Measurements from ENCODE around the gene FAM149B1.

FAM149B1 gene

DNA sequence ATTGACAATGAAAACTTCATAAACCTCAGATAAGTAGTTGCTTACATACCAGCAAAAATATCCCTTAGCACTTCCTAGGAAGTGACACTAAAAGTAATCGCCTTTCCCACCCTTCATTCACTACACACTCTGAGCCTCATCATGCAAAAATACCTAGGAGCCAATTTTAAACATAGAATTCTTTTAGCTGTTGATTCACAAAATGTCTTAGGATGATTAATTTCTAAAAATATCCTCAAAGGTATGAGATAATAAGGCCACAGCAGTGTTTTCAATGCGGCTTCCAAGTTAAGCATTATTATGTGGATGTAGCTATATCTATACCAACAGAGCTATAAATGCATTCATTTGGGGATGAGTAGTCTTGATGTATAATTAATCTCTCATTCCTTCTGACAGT, 66.0 kb downstream of the FAM149B1 start:
- no peak for TF ChIP-seq ISL1 (CRISPR knock-in tag; IDR thresholded peaks at IDR 0.05)
- no peak for TF ChIP-seq ZNF70 (CRISPR knock-in tag; IDR thresholded peaks at IDR 0.05)
- no peak for TF ChIP-seq BACH2 (CRISPR knock-in tag; IDR thresholded peaks at IDR 0.05; ENCODE audit: borderline replicate concordance)
- no peak for ATAC-seq

DNA sequence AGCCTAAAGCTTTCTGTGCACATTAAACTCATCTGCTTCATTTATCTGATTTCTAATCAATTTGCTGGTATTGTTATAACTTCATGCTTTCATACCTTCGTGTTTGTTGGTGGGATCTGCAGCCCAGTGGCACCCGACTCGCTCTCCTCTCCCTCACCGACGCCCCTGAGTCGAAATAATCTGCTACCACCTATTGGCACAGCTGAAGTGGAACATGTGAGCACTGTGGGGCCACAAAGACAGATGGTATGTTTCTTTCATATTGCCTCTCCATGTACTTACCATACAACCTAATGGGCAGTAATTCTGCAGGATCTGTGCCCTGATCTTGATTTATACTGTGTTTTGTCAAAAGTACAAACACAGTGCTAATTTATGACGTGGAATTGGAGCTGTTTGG, 66.8 kb downstream of the FAM149B1 start:
- ATAC-seq: no peak; the same call in 2 of the 3 replicates
- TF ChIP-seq OSR1 (CRISPR knock-in tag; IDR thresholded peaks at IDR 0.05) (no peak), ZFP3 (CRISPR knock-in tag; IDR thresholded peaks at IDR 0.05) (no peak), ZNF70 (CRISPR knock-in tag; IDR thresholded peaks at IDR 0.05) (no peak), BACH2 (CRISPR knock-in tag; IDR thresholded peaks at IDR 0.05; ENCODE audit: borderline replicate concordance) (no peak)

DNA sequence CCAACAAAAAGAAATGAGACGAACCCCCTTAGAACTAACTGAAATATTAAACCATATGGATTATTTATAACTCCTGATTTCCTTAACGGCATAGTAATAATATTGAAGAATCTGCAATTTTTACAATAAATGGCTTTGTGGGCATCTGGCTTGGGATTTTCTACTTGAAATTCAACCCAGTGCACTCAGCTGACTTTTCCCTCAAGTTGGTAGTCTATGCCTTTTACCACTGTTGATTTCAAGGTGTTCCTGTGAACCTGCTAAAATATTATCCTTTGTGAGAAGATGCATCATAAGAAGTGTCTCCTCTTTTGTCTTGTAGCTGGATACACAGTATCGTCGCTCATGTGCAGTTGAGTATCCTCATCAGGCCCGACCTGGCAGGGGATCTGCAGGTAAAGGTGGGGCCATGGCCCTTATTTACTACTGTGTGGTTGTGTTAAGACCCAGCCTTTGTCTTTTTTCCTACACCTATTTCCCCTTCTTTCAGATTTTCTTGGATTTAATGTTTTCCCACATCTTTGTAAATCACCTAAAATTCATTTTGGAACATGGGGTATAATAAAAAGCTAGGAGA, 71.2 kb downstream of the FAM149B1 start:
- ATAC-seq: no peak

DNA sequence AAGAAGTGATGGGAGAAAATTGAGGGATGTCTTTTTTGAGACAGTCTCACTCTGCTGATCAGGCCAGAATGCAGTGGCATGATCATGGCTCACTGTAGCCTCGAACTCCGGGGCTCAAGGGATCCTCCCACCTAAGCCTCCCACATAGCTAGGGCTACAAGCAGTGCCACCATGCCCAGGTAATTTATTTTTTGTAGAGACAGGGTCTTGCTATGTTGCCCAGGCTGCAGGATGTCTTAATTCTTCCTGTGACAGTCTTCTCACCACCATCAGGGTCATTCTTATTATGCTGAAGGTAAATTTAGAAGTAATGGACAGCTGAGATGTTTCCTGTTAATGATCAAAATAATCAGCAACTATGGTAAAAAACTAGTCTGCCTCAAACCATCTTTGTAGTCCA, 72.0 kb downstream of the FAM149B1 start:
- ATAC-seq: no peak
- TF ChIP-seq, protein P1, sequence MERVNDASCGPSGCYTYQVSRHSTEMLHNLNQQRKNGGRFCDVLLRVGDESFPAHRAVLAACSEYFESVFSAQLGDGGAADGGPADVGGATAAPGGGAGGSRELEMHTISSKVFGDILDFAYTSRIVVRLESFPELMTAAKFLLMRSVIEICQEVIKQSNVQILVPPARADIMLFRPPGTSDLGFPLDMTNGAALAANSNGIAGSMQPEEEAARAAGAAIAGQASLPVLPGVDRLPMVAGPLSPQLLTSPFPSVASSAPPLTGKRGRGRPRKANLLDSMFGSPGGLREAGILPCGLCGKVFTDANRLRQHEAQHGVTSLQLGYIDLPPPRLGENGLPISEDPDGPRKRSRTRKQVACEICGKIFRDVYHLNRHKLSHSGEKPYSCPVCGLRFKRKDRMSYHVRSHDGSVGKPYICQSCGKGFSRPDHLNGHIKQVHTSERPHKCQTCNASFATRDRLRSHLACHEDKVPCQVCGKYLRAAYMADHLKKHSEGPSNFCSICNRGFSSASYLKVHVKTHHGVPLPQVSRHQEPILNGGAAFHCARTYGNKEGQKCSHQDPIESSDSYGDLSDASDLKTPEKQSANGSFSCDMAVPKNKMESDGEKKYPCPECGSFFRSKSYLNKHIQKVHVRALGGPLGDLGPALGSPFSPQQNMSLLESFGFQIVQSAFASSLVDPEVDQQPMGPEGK (CRISPR knock-in tag; IDR thresholded peaks at IDR 0.05; ENCODE audit: borderline replicate concordance): no peak
- TF ChIP-seq PPARA (CRISPR knock-in tag; IDR thresholded peaks at IDR 0.05; ENCODE audit: borderline replicate concordance) (no peak), ZNF565 (CRISPR knock-in tag; conservative IDR thresholded peaks at IDR 0.05; ENCODE audit: low read depth) (no peak), ISL1 (CRISPR knock-in tag; IDR thresholded peaks at IDR 0.05) (no peak), ZNF8 (CRISPR knock-in tag; IDR thresholded peaks at IDR 0.05) (no peak), GLIS3 (CRISPR knock-in tag; IDR thresholded peaks at IDR 0.05) (no peak), ZFP30 (CRISPR knock-in tag; IDR thresholded peaks at IDR 0.05) (no peak), BACH2 (CRISPR knock-in tag; IDR thresholded peaks at IDR 0.05; ENCODE audit: borderline replicate concordance) (no peak), RARB (CRISPR knock-in tag; IDR thresholded peaks at IDR 0.05) (no peak), ZC3H10 (CRISPR knock-in tag; IDR thresholded peaks at IDR 0.05) (no peak)

More for the DNA sequence above, 71.2 kb downstream of the FAM149B1 start:
- TF ChIP-seq ZC3H10 (CRISPR knock-in tag; IDR thresholded peaks at IDR 0.05) (no peak), SNAI2 (CRISPR knock-in tag; IDR thresholded peaks at IDR 0.05) (no peak), ZNF565 (CRISPR knock-in tag; conservative IDR thresholded peaks at IDR 0.05; ENCODE audit: low read depth) (no peak), ZFP3 (CRISPR knock-in tag; IDR thresholded peaks at IDR 0.05) (no peak), OSR1 (CRISPR knock-in tag; IDR thresholded peaks at IDR 0.05) (no peak), ZNF8 (CRISPR knock-in tag; IDR thresholded peaks at IDR 0.05) (no peak), ESRRG (CRISPR knock-in tag; IDR thresholded peaks at IDR 0.05) (no peak), CSDC2 (CRISPR knock-in tag; IDR thresholded peaks at IDR 0.05) (no peak), BACH2 (CRISPR knock-in tag; IDR thresholded peaks at IDR 0.05; ENCODE audit: borderline replicate concordance) (no peak), TOX (CRISPR knock-in tag; IDR thresholded peaks at IDR 0.05; ENCODE audit: borderline replicate concordance) (no peak), ISL1 (CRISPR knock-in tag; IDR thresholded peaks at IDR 0.05) (no peak), GLIS3 (CRISPR knock-in tag; IDR thresholded peaks at IDR 0.05) (no peak), ZNF70 (CRISPR knock-in tag; IDR thresholded peaks at IDR 0.05) (no peak), ZFP30 (CRISPR knock-in tag; IDR thresholded peaks at IDR 0.05) (no peak)
- TF ChIP-seq, protein P2, sequence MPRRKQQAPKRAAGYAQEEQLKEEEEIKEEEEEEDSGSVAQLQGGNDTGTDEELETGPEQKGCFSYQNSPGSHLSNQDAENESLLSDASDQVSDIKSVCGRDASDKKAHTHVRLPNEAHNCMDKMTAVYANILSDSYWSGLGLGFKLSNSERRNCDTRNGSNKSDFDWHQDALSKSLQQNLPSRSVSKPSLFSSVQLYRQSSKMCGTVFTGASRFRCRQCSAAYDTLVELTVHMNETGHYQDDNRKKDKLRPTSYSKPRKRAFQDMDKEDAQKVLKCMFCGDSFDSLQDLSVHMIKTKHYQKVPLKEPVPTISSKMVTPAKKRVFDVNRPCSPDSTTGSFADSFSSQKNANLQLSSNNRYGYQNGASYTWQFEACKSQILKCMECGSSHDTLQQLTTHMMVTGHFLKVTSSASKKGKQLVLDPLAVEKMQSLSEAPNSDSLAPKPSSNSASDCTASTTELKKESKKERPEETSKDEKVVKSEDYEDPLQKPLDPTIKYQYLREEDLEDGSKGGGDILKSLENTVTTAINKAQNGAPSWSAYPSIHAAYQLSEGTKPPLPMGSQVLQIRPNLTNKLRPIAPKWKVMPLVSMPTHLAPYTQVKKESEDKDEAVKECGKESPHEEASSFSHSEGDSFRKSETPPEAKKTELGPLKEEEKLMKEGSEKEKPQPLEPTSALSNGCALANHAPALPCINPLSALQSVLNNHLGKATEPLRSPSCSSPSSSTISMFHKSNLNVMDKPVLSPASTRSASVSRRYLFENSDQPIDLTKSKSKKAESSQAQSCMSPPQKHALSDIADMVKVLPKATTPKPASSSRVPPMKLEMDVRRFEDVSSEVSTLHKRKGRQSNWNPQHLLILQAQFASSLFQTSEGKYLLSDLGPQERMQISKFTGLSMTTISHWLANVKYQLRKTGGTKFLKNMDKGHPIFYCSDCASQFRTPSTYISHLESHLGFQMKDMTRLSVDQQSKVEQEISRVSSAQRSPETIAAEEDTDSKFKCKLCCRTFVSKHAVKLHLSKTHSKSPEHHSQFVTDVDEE (CRISPR knock-in tag; IDR thresholded peaks at IDR 0.05): no peak
- TF ChIP-seq, protein P1 (CRISPR knock-in tag; IDR thresholded peaks at IDR 0.05; ENCODE audit: borderline replicate concordance): no peak
- TF ChIP-seq, protein P3, sequence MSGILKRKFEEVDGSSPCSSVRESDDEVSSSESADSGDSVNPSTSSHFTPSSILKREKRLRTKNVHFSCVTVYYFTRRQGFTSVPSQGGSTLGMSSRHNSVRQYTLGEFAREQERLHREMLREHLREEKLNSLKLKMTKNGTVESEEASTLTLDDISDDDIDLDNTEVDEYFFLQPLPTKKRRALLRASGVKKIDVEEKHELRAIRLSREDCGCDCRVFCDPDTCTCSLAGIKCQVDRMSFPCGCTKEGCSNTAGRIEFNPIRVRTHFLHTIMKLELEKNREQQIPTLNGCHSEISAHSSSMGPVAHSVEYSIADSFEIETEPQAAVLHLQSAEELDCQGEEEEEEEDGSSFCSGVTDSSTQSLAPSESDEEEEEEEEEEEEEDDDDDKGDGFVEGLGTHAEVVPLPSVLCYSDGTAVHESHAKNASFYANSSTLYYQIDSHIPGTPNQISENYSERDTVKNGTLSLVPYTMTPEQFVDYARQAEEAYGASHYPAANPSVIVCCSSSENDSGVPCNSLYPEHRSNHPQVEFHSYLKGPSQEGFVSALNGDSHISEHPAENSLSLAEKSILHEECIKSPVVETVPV (CRISPR knock-in tag; IDR thresholded peaks at IDR 0.05): no peak

All from SK-N-SH treated with all-trans-retinoic acid at 6 μM for 48 hours (cell line).